ENCODE results near the gene MOBP. TPM values are rescaled to one million over a fixed set of nuclear protein-coding genes. Genes with fewer than 3 reads are reported as not detected.

Gene MOBP
- total and polyA plus RNA-seq, 9 of the 15 experiments (the other 6 are each of a cell fraction or from before 2014, with no cell fraction given), result 0.09 to 0.33 (median 0.11) TPM; not detected in 4

GRCh38 chr3:39448506-39449233 is 18.8 kb upstream of the MOBP start (continued):
- TF ChIP-seq, protein P1, sequence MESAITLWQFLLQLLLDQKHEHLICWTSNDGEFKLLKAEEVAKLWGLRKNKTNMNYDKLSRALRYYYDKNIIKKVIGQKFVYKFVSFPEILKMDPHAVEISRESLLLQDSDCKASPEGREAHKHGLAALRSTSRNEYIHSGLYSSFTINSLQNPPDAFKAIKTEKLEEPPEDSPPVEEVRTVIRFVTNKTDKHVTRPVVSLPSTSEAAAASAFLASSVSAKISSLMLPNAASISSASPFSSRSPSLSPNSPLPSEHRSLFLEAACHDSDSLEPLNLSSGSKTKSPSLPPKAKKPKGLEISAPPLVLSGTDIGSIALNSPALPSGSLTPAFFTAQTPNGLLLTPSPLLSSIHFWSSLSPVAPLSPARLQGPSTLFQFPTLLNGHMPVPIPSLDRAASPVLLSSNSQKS (CRISPR knock-in tag; IDR thresholded peaks at IDR 0.05), result no peak

- intact Hi-C loops (cut with micrococcal nuclease), result loop anchor here (2.0 to 10.0 kb wide), 3 partner anchors 33 to 725 kb away; no protein-coding TSS in a partner anchor
- TF ChIP-seq ELF1 (tag; IDR thresholded peaks at IDR 0.05) (no peak), PURB (CRISPR knock-in tag; IDR thresholded peaks at IDR 0.05; ENCODE audit: low read depth) (no peak), ZNF507 (tag; conservative IDR thresholded peaks at IDR 0.05) (no peak), FOXK2 (conservative IDR thresholded peaks at IDR 0.05 in 1 of 2, IDR thresholded peaks at IDR 0.05 in 1 of 2; ENCODE audit: low read depth in 2 of 2) (no peak), GTF2B (IDR thresholded peaks at IDR 0.05; ENCODE audit: extremely low read depth, insufficient read length) (no peak), ZBTB5 (IDR thresholded peaks at IDR 0.05) (no peak), SIRT6 (IDR thresholded peaks at IDR 0.05; ENCODE audit: low read depth, low read length) (no peak), GABPB2 (CRISPR knock-in tag; conservative IDR thresholded peaks at IDR 0.05) (no peak), RREB1 (CRISPR knock-in tag; IDR thresholded peaks at IDR 0.05) (no peak)
Measured at GRCh38 chr3:39449796-39450195, 17.7 kb upstream of the MOBP start.

More at GRCh38 chr3:39449796-39450195, 17.7 kb upstream of the MOBP start:
- DNase-seq (ENCODE audit: extremely low read depth in 1 of 4, low spot score in 3 of 4), result no peak
- Histone ChIP-seq H3K36me3 (ENCODE audit: control insufficient read depth, insufficient read depth, low read length) (no peaks in the 10 kb centered on the region), H3K79me2 (ENCODE audit: control insufficient read depth, insufficient read depth, low read length) (no peaks in the 10 kb centered on the region), H3K9me3 (replicated peaks; ENCODE audit: control insufficient read depth, insufficient read depth, low read depth, low read length) (no peaks in the 10 kb centered on the region), H3K4me3 (no peak overlapping the region), H3K27me3 (ENCODE audit: control insufficient read depth in 2 of 2, insufficient read depth in 2 of 2, low read length in 2 of 2) (peaks cover 0 to 10% of the 10 kb centered on the region in 2 experiments; a peak in 3 of 5 replicates), H3K9ac (ENCODE audit: insufficient read depth in 1 of 2, low read depth in 2 of 2, low read length in 2 of 2) (no peak overlapping the region), H2AFZ (ENCODE audit: low read depth, low read length) (no peak overlapping the region), H3K4me1 (replicated peaks in 1 of 2; ENCODE audit: control insufficient read depth in 2 of 2, insufficient read depth in 2 of 2, low read length in 2 of 2) (peaks cover 0 to 12% of the 10 kb centered on the region in 2 experiments; a peak in 2 of 5 replicates), H4K20me1 (replicated peaks; ENCODE audit: control insufficient read depth, insufficient read depth, low read length) (no peaks in the 10 kb centered on the region), H3K9me1 (ENCODE audit: control insufficient read depth, insufficient read depth, low read length) (no peaks in the 10 kb centered on the region), H3K4me2 (ENCODE audit: insufficient read depth, low read length) (no peak overlapping the region), H3K27ac (ENCODE audit: extremely low read depth, low read depth, low read length) (no peak overlapping the region)
- BruUV-seq (replicated peaks), result no TSS peak
- ChIA-PET CTCF (ENCODE audit: low intra/inter-chr PET ratio) (no interaction called here), POLR2A (interaction anchor here (0.7 to 0.9 kb wide), 2 partner anchors 11 to 247 kb away, joined by 3 read pairs; no protein-coding TSS in a partner anchor)
- no peak for FAIRE-seq
- 0% methylated on average over 3 of the region's 3 CpGs for WGBS (ENCODE audit: insufficient coverage, low coverage, missing lambda C conversion rate)
- no peak for ATAC-seq
- in situ Hi-C loops (cut with MboI), result no loop called here

All from K562 (cell line).